Stimulated activated CD8-positive, alpha-beta memory T cell treated with anti-CD3 and anti-CD28 coated beads, Interleukin-12 subunit alpha, Interleukin-12 subunit beta, amount 100 ng/mL, for 24 hours (primary cell): ENCODE results near the gene NFAM1.
A peak's percentile ranks its signal among the peaks of the same experiment; 100 is the strongest.

ENCODE experiments used
- DNase-seq: peaks from one replicate; pipeline ENCODE4 v3.0.0-alpha.2; 2020; ENCODE audit errors: extremely low read depth

The NFAM1 gene, protein sequence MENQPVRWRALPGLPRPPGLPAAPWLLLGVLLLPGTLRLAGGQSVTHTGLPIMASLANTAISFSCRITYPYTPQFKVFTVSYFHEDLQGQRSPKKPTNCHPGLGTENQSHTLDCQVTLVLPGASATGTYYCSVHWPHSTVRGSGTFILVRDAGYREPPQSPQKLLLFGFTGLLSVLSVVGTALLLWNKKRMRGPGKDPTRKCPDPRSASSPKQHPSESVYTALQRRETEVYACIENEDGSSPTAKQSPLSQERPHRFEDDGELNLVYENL

DNA sequence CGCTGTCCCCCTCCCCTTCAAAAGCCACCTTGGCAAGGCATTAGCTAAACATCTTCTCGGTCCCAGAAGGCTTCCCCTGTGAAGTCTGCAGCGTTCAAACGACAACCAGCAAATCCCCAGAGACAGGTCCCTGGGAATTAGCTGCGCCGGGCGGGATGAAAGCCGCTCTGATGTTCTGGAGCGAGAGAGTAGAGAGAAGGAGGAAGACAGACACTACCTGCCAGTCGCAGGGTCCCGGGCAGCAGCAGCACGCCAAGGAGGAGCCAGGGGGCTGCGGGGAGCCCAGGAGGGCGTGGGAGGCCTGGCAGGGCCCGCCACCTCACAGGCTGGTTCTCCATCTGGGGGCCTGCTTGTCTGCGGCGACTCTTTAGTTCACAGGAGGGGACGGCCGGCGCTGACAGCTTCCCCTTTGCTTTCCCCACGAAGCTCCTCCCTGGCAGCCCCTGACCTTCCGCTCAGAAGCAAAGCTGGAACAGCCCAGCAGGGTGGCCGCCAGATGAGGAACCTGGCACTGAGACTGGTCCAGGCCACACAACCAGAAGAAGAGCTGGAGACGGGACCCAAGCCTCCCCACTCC is at the start of gene NFAM1:
NFAM1 (minus strand) TSS at position 384 of the 577 bp plus-strand sequence; CDS start at position 338, 46 bp downstream.
- DNase-seq = no peak

DNA sequence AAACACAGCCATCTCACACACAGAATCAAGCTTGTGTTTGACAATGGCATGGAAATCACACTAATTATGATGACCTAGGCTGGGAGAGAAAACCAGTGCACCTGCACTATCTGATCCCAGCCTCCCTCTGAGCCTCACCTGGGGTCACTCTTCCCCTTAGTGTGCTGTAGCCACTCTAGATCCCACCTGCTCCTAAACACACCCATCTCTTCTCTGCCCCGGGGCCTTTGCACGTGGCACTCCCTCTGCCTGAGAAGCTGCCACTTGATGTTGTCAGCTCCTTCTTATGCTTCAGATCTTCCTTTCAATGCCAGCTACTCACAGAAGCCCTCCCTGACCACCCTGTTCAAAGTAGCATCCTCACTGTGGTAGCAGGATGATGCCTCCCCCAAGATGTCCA is 42.9 kb upstream of the NFAM1 start:
- no peak for DNase-seq

DNA sequence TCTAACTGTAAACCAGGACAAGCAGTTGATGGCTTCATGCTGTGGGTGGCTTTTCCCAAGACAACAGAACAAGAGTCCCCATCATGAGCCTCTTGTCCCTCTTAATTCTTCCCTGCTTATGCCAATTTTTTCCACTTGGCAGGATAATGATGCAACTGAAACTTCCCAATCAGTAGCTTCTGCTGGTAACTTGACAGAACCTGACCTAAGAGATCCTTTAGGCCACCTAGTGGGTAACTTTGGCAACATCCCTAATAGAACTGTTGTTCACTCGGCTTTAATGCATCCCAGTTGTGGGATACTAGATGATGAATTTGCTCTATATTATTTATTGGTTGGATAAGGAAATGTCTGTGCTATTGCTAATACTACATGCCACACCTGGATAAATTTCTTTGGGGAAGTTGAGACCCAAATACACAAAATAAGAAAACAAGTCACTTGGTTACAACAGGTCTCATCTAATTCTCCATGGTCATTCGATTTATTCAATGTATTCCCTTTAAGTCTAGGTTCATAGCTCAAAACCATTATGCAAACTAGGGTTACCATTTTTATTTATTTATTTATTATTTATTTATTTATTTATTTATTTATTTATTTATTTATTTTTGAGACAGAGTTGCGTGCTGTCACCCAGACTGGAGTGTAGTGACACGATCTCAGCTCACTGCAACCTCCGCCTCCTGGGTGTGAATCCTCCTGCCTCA is 41.4 kb upstream of the NFAM1 start:
- DNase-seq = no peak

DNA sequence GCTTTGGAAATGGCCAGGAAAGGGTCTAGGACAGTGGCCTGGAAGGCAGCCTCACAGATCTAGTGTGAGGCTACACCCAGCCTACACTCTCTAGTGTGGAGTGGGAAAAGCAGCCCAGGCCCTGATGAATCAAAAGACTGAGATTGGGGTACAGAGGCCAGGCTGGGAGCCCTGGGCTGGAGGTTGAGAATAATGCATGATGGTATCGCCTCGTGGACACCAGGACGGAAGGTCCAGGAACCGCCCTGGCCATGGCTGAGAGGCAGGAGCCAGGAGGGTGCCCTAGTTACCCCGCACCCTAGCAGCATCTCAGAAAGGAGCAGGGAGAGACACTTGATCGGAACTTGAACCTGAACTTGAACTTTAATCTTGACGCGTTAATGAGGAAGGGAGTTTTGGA is 40.5 kb upstream of the NFAM1 start:
- DNase-seq = no peak

DNA sequence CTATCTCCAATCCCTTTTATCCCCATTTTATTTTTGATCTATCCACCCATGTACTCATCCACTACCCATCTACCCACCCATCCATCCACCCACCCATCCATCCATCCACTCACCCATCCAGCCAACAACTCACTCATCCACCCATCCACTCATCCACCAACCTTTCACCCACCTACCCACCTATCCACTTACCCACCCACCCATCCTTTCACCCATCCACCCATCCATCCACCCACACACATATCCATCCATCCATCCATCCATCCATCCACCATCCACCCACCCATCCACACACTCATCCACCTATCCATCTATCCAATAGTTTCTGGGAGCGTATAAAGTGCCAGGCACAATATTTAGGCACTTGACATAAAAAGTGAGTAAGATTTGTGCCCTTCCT is 39.2 kb upstream of the NFAM1 start:
- DNase-seq = no peak

DNA sequence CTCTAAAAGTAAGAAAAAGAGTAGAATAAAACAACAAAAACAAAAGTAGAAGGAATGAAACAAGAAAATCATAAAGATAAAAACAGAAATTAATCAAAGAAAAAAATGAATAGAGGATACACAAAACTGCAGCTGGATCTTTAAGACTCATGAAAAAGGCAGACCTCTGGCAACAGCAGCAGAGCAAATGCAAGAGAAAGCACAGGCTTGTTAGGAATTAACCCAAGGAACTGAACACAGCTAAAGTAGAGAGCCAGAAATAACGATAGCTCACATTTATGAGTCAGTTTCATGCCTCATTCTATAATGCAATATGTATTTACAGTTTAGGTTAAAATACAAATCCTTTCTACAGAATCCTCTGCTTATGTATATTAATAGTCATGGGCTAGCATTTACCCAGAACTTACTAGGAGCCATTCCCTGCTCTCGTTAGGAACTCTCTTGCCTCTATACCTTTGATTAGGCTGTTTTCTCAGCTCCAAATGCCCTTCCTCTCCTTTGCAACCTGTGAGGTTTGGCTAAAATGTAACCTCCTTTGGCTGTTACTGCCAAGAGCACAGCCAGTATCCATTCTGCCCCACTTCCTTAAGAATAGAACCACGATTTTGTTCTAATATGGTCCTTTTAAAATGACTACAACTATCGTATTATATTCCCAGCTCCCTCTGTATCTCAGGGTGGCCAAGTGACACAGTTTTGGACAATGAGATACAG is 38.3 kb upstream of the NFAM1 start:
- no peak for DNase-seq

DNA sequence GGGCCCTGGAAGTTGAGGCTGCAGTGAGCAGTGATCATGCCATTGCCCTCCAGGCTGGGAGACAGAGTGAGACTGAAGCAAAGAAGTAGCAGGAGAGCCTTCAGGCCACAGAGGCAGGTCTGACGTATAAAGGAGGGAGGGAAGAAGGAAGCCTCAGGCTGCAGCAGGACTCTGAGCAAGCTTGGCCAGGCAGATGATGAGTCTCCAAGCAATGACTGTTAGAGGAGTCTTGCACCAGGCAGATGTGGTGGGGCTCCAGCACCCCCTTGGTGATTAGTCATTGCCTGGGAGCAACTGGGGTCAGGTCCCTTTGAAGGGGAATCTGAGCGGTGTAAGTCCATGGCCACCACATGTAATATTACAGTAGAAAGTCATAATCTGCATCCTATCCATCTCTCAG is 36.6 kb upstream of the NFAM1 start:
- no peak for DNase-seq

DNA sequence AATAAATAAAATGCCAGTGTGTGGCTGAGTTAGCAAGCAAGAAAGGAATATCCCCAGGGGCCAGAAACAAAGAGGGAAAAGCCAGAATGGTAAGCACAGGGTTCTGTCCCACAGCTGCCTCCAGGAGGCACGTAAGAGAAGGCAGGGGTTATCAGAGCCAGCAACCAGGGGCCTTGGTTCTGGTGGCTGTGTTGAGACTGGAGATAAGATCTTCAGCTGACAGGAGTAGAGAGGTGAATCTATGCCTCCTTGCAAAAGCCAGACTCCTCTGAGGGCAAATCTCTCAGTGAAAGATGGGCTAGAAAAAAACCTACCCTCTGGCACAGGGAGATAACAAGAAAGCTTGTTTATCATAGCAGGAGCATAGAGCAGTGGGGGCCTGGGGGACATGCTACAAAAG is 29.8 kb upstream of the NFAM1 start:
- DNase-seq = no peak

DNA sequence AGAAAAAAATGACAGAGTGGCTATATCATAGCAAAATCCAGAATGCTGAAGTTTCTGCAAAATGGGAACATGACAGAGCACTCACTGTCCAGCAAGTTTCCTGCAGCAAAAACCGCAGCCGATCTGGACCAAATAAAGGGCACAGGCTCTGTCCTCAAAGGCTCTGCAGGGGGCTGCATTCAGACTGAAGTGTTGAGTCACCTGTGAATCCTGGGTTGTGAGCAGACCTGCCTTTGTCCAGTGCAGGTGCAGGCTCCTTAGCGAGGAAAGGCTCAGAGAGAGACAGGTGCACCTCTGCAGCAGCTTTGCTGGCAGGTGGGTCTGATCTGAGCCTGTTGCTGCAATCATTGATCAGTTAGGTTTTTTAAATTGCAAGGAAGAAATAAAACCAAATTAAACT is 29.3 kb upstream of the NFAM1 start:
- no peak for DNase-seq

DNA sequence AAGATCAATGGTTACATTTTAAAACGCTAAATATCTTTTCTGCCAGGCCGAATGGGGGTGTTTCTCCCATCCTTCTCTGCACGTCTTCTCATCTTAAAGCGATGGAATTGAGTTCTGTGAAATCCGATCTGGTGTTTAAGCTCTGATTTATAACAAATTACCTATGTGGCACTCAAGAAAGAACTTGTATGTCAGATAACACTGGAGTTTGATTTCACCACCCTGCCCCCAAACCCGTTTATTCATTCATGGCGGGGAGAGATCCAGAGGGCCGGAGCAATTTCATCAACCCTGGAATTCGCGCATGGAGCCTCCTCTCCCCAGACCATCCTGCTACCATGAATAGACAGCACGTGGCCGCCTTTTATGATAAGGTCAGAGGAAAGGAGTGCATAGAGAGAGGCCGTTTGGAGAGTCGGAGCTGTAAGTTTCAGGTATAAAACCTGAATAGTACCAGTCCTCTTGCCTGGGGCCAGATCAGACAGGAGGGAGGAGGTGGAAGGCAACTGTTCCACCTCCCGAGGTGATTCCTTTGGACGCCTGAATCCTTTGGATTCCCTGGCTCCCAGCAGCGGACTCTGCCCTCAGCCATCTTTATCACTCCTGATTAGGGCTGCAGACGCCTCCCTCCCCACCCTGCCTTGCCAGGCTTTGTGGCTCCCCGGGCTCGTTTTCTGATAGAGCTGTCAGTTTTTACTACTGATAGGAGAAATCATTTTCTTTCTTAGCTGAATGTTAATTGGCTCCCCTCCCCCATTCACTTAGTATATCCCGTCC is 27.3 kb upstream of the NFAM1 start:
- DNase-seq = no peak

DNA sequence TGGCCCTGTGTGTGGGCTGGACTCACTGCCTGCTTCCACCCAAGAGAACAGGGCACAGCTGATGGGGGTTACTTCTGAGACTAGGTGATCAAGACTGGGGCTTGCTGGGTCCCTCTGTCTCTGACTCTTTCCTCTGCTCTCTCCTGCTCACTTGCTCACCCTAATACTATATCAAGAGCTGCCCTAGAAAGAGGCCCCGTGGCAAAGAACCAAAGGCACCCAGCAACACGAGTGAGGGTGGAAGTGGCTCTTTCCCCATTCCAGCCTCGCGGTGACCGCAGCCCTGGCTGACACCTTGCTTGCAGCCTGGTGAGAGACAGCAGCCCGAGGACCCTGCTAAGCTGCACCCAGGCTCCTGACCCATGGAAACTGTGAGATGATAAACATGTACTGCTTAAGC is 20.7 kb upstream of the NFAM1 start:
- no peak for DNase-seq

DNA sequence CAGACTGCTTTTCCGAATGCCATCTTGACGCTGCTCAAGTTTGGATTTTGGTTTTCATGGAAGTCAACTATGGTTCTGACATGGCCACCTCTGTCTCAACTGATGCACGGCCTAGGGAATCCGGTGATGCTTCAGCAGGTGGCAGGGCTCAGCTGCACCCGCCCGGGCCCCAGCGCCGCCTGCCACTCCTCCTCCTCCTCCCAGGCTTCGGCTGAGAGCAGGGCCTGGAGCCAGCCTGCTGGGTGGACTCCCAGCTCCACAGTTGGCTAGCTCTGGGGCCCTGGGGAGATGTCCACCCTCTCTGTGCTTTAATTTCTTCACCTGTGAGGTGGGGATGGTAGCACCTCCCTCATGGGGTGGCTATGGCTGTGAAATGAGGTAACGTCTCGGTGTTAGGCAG is 20.3 kb upstream of the NFAM1 start:
- no peak for DNase-seq

DNA sequence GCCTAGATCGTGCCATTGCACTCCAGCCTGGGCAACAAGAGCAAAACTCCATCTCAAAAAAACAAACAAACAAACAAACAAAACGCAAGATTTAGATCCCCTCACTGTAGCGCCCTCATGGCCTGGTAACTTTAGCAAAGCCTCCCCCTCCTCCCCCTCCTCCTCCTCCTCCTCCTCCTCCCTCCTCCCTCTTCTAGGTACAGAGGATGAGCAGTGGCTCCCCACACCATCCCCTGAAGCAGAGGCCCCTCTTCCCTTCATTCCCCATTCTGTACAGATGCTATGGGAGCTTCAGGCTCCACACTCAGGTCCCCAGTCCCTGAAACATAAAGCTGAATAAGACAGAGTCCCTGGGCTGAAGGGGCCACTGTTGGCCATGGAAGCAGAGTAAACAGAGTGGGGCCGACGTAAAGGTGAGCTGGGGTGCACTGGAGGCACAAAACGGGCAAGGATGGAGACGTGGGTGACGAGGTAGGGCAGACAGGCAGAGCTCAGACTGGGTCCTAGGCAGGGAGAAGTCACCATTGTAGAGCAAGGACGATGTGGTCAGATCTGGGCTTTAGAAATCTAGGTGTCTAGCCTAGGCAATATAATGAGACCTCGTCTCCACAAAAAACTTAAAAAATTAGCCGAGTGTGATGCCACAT is 19.4 kb upstream of the NFAM1 start:
- no peak for DNase-seq

DNA sequence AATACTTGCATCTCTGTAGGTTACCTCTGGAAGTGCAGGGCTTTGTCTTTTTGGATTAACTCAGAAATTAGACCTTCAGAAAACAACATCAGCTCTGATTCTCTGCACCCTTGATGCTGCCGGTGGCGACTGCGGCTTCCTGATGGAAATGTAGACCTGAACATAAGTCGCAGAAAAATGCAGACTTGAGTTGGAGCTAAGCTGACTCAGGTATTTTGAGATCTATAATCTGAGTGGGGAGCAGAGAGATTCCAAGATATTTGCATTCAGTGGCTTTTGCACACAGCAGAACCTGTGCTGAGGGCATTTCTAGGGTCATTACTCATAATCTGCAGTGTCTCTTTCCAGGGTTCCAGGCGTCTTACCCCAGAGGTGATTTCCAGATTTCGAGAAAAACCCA is 18.7 kb upstream of the NFAM1 start:
- DNase-seq = no peak

DNA sequence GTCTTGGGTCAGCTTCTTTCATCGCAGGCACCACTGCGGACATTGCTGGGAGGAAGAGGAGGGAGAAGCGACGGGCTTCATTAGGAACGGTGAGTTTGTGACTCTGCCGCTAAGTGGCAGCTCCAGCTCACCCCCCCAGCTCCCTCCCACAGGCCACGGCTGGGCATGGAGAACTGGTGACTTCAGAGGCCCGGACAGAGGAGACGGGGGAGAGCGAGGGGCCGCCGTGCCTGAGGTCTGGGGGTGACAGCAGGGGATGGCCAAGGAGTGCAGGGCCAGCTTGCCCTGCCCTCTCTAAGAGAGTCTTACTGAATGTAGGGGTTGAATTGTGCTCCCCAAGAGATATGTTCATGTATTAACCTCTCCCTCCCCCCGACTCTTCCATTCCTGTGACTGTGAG is 13.9 kb upstream of the NFAM1 start:
- DNase-seq = no peak

DNA sequence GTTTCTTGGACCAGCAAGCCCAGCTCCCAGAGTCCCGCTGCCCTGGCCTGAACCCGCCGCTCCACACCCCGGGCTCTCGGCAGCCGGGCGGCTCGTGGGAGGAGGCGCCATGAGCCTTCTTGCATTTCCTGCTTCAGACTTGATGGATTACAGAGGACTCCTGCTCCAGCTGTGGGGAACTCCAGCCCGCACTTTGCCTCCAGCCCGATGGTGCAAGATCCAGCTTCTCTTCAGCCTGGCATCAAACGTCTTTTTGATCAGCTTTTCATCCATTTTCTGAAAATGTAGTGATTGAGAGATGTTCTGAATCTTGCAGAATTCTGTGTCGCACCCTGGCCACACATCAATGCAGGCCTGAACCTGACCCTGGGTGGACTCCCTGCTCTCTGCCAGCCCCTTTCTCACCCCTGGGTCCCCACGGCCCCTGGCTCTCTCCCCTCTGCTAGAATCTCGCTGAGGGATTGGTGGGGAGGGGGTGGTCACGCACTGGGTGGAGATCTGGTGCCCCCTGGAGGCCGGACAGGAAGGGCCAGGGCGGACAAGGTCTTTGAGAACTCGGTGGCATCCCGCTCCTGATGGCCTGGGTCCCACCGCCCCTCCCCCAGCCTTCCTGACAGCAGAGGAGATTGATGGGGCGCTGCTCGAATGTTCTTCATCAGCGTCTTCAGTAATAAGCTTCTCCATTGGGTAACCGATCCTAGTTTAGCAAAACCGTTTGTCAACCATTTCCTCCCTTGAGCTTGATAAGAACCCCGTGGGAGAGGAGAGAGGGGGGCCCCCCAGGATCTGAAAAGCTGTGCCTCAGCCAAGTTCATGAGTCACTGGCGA is 12.1 kb upstream of the NFAM1 start:
- peak; percentile 31 for DNase-seq

DNA sequence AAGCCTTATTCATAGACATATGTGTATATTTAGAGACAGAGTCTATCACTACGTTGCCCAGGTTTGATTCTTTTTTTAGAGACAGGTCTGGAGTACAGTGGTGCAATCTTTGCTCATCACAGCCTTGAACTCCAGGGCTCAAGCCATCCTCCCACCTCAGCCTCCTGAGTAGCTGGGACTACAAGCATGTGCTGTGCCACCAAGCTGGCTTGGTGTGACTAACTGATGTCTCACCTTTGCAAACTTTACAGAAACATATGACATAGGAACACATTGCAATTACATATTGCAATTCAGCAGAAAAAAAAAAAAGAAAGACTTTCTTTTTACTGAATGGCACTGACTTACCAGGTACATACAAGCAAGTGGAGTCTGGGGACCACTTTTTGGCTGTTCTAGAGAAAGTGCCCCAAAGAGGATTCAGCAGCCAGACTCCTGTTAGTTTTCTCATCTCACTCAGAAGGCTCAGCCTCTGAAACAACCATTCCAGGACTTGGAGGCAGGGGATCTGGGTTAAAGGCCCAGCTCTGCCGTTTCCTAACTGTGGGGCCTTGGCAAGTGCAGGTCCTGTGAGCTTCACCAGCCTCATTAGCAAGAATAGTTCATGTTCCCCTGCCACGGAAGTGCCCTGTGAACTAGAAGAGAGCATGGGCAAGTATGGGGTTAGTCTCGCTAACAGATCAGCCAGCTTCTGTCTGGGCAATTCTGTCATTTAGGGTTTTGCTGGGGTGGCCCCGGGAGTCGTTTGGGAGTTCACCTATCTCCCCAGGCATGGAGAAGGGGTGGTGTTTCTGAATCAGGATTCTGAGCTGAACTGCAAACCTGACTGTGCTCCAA is 11.3 kb upstream of the NFAM1 start:
- no peak for DNase-seq

DNA sequence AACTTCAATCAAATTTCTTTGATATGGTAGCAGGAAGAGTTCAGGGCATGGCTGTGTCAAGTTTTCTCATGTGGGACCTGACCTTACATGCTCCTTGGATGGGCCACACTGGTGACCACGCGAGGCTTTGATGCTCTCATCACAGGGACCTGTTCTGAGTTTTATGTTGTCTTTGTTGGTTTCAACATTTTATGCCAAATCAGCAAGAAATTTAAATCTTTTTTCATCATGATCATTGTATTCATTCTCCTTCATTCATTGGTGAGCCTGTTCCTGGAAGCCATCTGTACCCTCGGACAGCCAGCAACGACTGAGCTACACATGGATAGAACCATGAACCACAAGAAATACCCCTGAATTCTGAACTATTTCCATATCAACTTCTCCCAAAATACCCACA is 10.5 kb upstream of the NFAM1 start:
- DNase-seq = no peak

DNA sequence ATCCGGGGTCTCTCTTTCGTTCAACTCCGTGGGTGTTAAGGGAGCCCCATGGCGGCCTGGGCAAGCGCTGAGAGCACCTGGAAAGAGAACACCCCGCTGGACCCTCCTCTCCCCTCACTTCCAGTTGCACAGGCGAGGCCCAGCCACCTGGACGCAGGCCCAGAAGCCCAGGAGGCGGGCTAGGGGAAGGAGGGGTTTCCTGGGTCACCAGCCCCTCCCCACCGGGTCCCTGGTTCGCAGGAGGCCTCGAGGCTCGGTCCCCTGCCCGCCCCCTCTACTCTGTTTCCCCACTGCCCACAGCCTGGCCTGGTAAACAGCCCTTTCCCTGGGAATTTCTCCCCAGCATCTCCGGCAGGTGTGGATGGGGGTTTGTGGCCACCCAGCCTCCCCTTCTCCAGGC is 8.5 kb upstream of the NFAM1 start:
- DNase-seq = no peak
